Measurements from ENCODE around the gene OR5D16.

GRCh38 chr11:55819330-55819729, 19.2 kb upstream of the OR5D16 start, which contains the start of gene OR5D18:
- TF ChIP-seq POLR2A (IDR thresholded peaks at IDR 0.05): no peak
- TF ChIP-seq CTCF (IDR thresholded peaks at IDR 0.05 in 8 of 11, conservative IDR thresholded peaks at IDR 0.05 in 3 of 11): no peak
- TF ChIP-seq POLR2AphosphoS5 (IDR thresholded peaks at IDR 0.05): no peak

All from spleen (tissue), 7 donors.